Stomach (tissue), 4 donors: Measurements from ENCODE around the gene CCNI.

Experiments used
- POLR2A ChIP-seq, 4 donors: fragments of 450-650 bp; IDR thresholded peaks; one replicate each; pipeline ENCODE4 v1.6.1; 2016; ENCODE audit warnings: antibody characterized with exemption in 4 of 4, control low read depth in 2 of 4, mild to moderate bottlenecking in 1 of 4, moderate library complexity in 1 of 4
- POLR2AphosphoS5 ChIP-seq, 3 donors: sonication (generic); formaldehyde crosslinking; IDR thresholded peaks; one replicate each; pipeline ENCODE4 v1.6.1; 2016; ENCODE audit warnings: antibody characterized with exemption in 3 of 3
- TF ChIP-seq, protein P1 (sequence below), 7 experiments: fragments of 450-650 bp in 4 of 7; fragments of 200-600 bp in 3 of 7; sonication (generic) in 3 of 7; IDR thresholded peaks; one replicate each; pipeline ENCODE4 v1.5.1; 2016 to 2019; ENCODE audit warnings: antibody characterized with exemption in 7 of 7, control low read depth in 2 of 7, mild to moderate bottlenecking in 1 of 7

DNA sequence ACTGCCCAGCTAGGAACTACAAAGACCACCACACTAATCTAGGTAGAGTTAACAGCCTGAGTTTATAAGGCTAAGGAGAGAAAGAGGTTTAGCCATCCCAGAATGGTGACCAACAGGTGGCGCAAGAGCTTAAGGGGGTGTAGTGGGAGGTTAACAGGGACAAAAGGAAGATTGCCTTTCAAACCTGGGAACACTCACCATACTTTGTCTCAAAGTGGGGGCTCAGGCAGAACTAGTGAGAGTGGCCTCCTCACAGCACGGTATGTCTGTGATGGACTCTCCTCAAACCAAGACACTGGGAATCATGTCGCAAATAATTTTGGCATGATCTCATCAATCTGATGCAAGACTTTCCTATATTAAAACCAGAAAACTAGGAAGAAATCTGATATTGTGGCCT, 23.4 kb downstream of the CCNI start:
- TF ChIP-seq POLR2AphosphoS5 (IDR thresholded peaks at IDR 0.05) (peak in 1 of 3 donors; percentile 24), POLR2A (IDR thresholded peaks at IDR 0.05) (no peak)
- TF ChIP-seq, protein P1, sequence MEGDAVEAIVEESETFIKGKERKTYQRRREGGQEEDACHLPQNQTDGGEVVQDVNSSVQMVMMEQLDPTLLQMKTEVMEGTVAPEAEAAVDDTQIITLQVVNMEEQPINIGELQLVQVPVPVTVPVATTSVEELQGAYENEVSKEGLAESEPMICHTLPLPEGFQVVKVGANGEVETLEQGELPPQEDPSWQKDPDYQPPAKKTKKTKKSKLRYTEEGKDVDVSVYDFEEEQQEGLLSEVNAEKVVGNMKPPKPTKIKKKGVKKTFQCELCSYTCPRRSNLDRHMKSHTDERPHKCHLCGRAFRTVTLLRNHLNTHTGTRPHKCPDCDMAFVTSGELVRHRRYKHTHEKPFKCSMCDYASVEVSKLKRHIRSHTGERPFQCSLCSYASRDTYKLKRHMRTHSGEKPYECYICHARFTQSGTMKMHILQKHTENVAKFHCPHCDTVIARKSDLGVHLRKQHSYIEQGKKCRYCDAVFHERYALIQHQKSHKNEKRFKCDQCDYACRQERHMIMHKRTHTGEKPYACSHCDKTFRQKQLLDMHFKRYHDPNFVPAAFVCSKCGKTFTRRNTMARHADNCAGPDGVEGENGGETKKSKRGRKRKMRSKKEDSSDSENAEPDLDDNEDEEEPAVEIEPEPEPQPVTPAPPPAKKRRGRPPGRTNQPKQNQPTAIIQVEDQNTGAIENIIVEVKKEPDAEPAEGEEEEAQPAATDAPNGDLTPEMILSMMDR (IDR thresholded peaks at IDR 0.05), result peak in 4 of 7 experiments; percentile 12 to 47 (median 32)
